ENCODE measurements around the gene RER1. TPM values are rescaled to one million over a fixed set of nuclear protein-coding genes. Genes with fewer than 3 reads are reported as not detected.

The RER1 gene
- total RNA-seq, 4 donors from 2014 or later = 51.1 to 60.5 (median 55.4) TPM

- DNase-seq (no peak), ATAC-seq (no peak)
- no peaks in the 10 kb centered on the region for H3K36me3 ChIP-seq
- no peak overlapping the region for H3K27ac ChIP-seq
- no peaks in the 10 kb centered on the region for H3K9me3 ChIP-seq
- TF ChIP-seq POLR2A (IDR thresholded peaks at IDR 0.05) = no peak
- TF ChIP-seq, protein P1, sequence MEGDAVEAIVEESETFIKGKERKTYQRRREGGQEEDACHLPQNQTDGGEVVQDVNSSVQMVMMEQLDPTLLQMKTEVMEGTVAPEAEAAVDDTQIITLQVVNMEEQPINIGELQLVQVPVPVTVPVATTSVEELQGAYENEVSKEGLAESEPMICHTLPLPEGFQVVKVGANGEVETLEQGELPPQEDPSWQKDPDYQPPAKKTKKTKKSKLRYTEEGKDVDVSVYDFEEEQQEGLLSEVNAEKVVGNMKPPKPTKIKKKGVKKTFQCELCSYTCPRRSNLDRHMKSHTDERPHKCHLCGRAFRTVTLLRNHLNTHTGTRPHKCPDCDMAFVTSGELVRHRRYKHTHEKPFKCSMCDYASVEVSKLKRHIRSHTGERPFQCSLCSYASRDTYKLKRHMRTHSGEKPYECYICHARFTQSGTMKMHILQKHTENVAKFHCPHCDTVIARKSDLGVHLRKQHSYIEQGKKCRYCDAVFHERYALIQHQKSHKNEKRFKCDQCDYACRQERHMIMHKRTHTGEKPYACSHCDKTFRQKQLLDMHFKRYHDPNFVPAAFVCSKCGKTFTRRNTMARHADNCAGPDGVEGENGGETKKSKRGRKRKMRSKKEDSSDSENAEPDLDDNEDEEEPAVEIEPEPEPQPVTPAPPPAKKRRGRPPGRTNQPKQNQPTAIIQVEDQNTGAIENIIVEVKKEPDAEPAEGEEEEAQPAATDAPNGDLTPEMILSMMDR (IDR thresholded peaks at IDR 0.05 in 4 of 5, conservative IDR thresholded peaks at IDR 0.05 in 1 of 5) = no peak
- intact Hi-C loops (cut with DNase I; ENCODE audit: low total_unique reads) = no loop called here
- H3K27me3 ChIP-seq = peaks cover 12 to 45% (median 23%) of the 10 kb centered on the region in 3 donors
- H3K4me1 ChIP-seq = no peaks in the 10 kb centered on the region
- no peak overlapping the region for H3K4me3 ChIP-seq
- in situ Hi-C loops (cut with MboI; ENCODE audit: low sequenced_read_pairs in 4 of 4) = no loop called here
Observed at GRCh38 chr1:2426540-2426939, 34.9 kb downstream of the RER1 start.

GRCh38 chr1:2427051-2427450 lies 35.4 kb downstream of the RER1 start:
- no peak for TF ChIP-seq POLR2A (IDR thresholded peaks at IDR 0.05)
- TF ChIP-seq, protein P1 (IDR thresholded peaks at IDR 0.05 in 4 of 5, conservative IDR thresholded peaks at IDR 0.05 in 1 of 5) = no peak
- DNase-seq = no peak
- intact Hi-C loops (cut with DNase I; ENCODE audit: low total_unique reads) (no loop called here), in situ Hi-C loops (cut with MboI; ENCODE audit: low sequenced_read_pairs in 4 of 4) (no loop called here)
- Histone ChIP-seq H3K27me3 (peaks cover 13 to 43% (median 27%) of the 10 kb centered on the region in 3 donors), H3K27ac (no peak overlapping the region), H3K4me3 (no peak overlapping the region), H3K4me1 (no peaks in the 10 kb centered on the region), H3K9me3 (no peaks in the 10 kb centered on the region), H3K36me3 (no peaks in the 10 kb centered on the region)
- ATAC-seq = no peak

DNA sequence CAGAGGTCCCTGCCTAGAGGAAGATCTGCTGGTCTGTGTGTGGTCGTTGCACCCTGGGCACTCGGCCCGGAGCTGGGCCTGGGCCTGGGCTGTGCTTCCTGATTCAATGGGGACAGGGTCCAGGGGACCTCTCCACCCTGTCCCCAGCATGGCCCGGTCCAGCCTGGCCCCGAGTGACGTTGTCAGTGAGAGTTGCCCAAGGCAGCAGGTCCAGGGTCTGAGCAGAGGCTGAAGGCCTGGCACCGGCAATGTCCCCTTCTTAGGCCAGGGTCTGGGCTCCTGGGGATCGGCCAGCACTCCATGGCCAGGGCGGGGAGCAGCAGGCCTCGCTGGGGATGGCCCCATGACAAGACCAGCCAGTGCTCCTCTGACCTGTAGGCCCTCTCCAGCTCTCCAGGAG lies 36.3 kb downstream of the RER1 start:
- H3K4me3 ChIP-seq = no peak overlapping the region
- H3K4me1 ChIP-seq = no peaks in the 10 kb centered on the region
- no peak for ATAC-seq
- H3K36me3 ChIP-seq = no peaks in the 10 kb centered on the region
- in situ Hi-C loops (cut with MboI; ENCODE audit: low sequenced_read_pairs in 4 of 4) = no loop called here
- H3K9me3 ChIP-seq = no peaks in the 10 kb centered on the region
- DNase-seq = no peak
- intact Hi-C loops (cut with DNase I; ENCODE audit: low total_unique reads) = no loop called here
- peaks cover 19 to 38% (median 36%) of the 10 kb centered on the region in 3 donors for H3K27me3 ChIP-seq
- TF ChIP-seq, protein P1 (IDR thresholded peaks at IDR 0.05 in 4 of 5, conservative IDR thresholded peaks at IDR 0.05 in 1 of 5) = no peak
- no peak for TF ChIP-seq POLR2A (IDR thresholded peaks at IDR 0.05)
- H3K27ac ChIP-seq = no peak overlapping the region

- Histone ChIP-seq H3K27ac (no peak overlapping the region), H3K9me3 (no peaks in the 10 kb centered on the region), H3K36me3 (no peaks in the 10 kb centered on the region), H3K4me1 (no peaks in the 10 kb centered on the region), H3K27me3 (peaks cover 24 to 41% (median 33%) of the 10 kb centered on the region in 3 donors), H3K4me3 (no peak overlapping the region)
- intact Hi-C loops (cut with DNase I; ENCODE audit: low total_unique reads) = no loop called here
- in situ Hi-C loops (cut with MboI; ENCODE audit: low sequenced_read_pairs in 4 of 4) = no loop called here
- no peak for ATAC-seq
- DNase-seq = no peak
- TF ChIP-seq, protein P1 (IDR thresholded peaks at IDR 0.05 in 4 of 5, conservative IDR thresholded peaks at IDR 0.05 in 1 of 5) = no peak
- no peak for TF ChIP-seq POLR2A (IDR thresholded peaks at IDR 0.05)
Observed at GRCh38 chr1:2428490-2428889, 36.8 kb downstream of the RER1 start.

Data from gastrocnemius medialis (tissue), 4 donors.